ENCODE data around the gene AGBL4. TPM values are rescaled to one million over a fixed set of nuclear protein-coding genes. Genes with fewer than 3 reads are reported as not detected.

The AGBL4 gene
- total RNA-seq, 1 experiment from 2014 or later = 0.35 TPM

DNA sequence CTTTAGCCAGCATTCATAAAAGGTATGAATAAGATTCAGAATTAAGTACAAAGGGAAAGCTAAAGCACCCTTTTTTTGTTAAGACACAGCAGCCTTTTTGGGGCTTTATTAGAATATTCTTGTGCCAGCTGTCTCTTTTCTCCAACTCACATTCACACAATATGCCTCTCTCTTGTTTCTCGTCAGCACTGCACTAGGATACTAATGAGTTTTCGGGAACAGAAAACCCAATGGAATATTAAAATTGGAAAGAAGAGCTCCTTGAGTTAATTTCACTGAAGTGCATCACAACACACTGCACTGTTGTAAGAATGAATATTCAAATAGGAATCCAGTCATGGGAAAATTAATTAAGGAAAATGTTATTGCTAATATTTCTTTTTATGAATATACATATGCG, 836.7 kb downstream of the AGBL4 start:
- no peak for DNase-seq (ENCODE audit: low spot score)

DNA sequence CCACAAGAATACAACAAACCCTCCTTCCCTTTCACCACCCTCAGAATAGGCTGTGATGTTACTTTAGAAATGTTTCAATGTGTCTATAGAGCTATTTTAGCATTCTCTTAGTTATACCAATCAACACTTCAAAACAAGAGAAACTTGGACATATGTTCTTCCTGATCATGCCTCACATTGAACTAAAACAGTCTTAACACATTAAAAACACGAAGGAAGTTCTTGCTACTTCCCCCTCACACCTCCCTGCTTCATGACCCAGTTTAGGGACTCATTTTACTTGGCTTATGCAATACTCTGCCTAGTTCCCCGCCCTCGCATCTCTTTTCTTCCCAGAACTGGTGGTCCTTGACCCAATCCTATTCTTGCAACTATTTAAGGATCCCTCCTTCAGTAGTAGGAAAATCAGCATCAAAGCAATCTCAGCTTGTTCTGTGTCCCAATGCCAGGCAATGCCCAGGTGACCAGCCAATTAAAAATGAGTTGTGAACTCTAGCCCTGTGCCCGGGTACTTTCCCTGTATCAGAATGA, 838.2 kb downstream of the AGBL4 start:
- DNase-seq (ENCODE audit: low spot score) = no peak

DNA sequence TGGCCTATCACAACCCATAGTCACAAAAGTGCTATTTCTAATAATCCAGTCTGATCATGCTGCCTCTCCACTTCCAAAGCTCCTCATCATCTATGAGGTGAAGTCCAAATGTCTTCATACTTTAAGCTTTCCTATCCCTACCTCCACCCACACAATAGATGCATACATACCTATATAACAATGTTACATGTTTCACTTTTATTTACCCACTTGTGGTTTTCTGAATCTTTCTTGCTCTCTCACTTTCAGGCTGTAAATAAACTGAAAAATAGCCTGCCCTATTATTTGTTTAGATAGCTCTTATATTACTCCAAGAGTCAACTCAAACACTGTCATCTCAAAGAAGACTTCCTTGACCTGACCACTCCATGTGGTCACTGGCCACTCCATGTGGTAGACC, 840.3 kb downstream of the AGBL4 start:
- no peak for DNase-seq (ENCODE audit: low spot score)

DNA sequence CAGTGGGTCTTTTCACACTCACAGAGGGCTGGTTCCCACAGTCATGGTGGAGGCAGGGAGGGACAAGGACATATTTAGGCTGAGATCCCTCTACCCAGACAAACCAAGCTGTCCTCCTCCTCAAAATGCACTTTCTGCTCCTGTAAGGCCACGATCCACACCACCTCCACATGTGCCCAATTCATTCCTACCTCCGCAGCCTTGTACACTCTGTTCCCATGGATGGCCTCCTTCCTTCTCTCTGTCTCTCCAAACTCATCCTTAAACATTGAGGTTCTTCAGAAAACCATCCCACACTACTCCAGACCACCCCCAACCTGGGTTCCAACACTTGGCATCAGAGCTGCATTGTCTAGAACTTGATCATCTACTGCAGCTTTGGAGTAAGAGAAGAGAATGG, 842.7 kb downstream of the AGBL4 start:
- DNase-seq (ENCODE audit: low spot score) = no peak

DNA sequence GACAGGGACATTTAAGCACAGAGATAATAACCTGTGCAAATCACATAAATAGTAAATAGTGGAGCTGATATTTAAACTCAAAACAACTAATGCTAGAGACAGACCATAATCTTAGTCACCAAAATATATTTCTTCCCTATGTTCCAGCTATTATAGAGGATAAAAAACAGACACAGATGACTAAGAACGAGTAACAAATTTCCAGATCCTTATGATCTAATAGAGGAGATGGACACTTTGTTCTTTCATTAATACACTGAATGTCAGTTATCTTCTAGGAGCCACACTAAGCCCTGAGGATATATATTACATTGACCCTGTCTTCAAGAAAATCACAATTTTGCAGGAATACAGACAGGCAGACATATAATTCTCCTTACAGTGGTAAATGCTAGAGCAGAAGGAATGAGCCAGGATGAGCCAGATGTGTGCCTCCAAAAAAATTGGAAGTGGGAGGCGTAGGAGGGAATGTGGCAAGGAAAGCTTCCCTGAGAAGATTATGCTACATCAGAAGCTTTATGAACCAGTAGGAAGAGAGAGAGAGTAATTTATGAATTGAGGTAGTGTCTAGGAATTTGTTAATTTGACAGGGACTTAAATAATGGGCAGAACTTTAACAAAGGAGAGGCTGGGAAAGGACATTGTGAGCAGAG, 851.7 kb downstream of the AGBL4 start:
- no peak for DNase-seq (ENCODE audit: low spot score)

DNA sequence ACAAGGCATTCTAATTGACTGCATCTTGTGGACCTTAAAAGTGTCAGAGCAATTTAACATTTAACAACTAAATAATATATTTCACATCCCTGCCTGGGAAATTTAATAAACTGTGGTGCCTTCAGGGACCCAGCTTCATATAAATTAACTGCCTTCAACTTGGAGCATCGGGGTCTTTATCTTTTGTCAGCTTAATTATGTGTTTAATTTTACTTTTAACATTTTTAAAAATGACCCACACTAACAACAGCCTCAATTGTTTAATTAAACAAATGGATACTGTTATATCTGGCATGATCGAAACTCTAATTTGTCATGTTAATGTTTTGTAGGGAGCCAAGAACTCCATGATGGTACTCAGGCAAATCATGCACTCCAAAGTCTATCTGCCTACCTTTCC, 857.7 kb downstream of the AGBL4 start:
- DNase-seq (ENCODE audit: low spot score) = no peak

DNA sequence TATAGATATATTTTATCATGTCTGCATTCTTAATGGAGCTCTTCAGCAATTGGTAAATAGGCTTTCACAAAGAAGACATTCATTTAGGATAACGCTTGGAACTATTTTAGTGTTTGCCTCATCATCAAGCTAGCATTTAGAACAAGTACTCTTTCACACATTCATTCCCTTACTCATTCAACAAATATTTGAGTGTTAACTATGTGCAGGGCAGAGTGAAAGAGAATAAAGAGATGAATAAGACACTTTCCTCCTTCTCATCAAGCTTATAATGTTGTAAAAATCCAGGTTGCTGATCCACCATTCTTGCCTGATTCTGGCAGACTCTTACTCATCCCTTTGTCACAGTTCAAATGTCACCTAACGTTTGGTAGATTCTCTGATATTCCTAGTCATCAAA, 860.7 kb downstream of the AGBL4 start:
- DNase-seq (ENCODE audit: low spot score) = no peak

DNA sequence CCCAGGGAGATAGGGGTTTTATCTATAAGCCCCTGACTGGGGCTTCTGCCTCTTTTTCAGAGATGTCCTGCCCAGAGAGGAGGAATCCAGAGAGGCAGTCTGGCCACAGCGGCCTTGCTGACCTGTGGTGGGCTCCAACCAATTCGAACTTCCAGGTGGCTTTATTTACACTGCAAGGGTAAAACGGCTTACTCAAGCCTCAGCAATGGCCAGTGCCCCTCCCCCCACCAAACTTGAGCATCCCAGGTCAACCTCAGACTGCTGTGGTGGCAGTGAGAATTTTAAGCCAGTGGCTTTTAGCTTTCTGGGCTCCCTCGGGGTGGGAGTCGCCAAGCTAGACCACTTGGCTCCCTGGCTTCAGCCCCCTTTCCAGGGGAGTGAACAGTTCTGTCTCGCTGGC, 863.1 kb downstream of the AGBL4 start:
- DNase-seq (ENCODE audit: low spot score) = no peak

DNA sequence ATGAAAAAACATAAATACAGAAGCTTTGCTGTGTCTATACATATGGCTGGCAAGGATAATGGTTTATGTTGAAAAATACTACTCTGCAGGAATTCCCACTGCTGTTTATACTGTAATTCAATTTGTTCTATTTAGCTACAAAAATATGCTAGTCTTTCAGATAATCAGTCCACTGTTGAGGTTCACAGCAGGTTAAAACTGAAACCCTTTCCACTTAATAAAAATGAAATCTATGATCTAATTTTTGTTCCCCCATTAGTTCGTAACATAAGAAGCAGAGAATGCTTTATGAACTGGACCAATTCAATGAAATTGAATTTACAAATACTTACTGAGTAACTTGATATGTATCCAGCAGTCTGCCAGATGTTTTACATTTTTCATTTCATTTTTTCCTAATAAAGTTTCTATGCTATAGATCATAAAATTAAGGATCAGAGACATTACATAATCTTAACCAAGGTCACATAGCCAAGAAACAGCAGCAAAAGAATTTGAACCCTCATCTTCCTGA, 887.0 kb downstream of the AGBL4 start:
- no peak for DNase-seq (ENCODE audit: low spot score)

DNA sequence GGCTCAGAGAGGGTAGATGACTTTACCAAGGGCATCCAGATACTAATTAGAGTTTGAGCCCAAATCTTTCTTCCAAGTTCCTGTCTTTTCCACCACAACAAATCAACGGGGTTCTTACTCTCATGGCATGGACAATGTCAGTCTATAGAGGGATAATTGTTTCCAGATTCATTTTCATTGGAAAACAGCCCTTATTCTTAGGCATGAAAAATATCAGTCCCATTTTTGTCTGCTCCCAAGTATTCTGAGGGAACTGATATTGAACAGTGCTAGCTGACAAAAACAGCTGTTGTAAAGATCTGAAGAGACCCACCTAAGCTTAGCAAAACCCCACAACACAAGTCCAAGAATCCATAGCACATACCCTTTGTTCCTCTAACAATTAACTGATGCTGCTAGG, 898.0 kb downstream of the AGBL4 start:
- no peak for DNase-seq (ENCODE audit: low spot score)

DNA sequence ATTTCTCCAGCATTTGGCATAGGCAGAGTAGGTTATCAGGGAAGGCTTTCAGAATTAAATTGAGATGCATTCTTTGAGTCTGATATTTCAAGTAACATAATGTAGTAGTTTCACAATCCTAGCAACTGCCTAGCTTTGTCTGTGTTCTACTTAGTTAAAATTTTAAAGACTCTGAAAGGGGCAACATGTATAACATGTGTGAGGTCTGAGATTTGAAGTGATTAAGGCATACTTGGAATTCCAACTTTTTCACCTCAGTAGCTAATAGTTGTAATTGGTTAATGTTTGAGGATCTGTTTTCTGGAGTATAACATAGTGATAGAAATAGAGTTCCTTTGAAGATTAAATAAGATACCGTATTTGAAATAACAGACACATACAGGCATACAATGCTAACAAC, 911.8 kb downstream of the AGBL4 start:
- DNase-seq (ENCODE audit: low spot score) = no peak

DNA sequence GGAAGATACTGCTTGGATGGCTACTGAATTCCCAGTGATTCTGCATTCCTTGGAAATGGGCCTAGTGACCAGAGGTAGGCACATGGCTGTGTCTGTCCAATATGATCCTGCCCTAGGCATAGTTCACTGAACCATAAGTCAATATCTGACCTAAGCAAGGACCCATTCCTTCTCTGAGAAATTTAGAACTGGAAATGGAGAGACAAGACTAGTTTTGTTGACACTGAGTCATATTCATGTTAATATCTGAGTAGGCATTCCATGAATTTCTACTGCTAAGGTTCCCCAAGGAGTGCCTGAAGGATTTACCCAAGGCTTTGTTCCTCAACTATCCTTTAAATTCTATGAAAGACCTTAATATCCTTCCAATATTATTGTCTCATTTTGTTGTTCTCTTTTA, 917.3 kb downstream of the AGBL4 start:
- DNase-seq (ENCODE audit: low spot score) = no peak

DNA sequence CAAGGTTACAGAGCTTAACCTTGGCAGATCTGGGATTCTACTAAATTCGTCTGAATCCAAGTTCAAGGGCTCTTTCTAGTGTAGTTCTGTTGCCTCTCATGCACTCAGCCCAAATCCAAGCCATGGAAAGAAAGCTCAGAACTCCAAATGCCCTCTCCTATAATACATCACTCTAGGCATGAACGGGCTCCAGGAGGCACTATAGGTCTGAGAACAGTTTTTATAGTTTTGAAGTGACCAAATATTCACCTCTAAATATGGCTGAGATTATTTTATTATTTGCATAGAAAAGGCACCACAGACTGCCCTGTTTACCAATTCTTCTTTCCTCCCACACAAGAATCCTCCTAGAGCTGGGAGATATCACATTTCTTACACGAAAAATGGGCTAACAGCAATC, 919.2 kb downstream of the AGBL4 start:
- DNase-seq (ENCODE audit: low spot score) = no peak

DNA sequence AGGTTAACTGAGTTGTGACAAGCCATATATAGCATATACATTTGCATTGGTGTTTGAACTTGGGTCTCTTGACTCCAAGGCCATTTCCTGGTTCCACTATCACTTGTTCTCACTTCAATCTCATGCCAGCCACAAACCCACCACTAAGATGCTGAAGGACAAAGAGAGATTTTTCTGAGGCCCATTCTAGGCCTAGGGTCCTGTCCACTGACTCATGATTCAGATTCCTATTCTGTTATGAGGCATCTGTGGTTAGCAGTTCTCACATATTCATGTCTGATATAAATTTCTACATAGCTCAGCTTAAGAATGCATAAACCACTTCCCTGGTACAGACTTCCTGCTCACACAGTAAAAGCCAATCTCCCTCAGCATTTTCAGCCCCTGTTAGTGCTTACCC, 921.0 kb downstream of the AGBL4 start:
- no peak for DNase-seq (ENCODE audit: low spot score)

DNA sequence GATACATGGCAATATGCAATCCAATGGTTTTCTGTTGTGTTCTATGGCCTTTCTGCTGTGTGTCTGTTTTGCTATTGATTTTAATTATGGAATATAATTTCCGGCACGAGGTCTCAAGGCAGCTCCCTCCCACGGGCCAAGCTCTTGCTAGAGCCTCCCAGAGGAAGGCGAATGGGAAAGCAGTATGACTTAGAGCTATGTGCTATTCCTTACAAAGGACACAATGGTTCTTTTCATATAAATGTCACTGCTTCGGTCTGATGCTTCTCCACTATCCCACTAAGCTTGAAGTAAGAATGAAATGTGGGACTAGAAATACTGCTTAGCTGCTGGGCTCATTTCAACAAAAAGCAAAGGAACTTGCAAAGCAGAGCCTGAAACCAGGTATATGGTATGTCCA, 924.9 kb downstream of the AGBL4 start:
- DNase-seq (ENCODE audit: low spot score) = no peak

DNA sequence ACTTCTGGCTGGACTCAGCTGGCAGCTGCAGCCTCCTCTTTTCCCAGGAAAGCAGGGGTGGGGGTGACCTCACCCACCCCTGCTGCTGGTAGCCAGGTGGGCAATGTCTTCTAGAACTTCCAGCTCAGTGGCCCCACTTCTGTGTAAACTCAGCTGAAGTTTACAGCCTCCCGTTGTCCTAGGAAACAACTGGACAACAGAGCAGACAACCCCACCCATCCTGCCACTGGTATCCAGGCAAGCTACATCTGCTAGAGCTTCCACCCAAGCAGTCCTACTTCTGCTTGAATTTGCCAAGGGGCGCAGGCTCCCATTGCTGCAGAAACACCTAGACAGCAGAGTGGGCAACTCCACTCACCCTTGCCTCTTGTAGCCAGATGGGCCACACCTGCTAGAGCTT, 937.4 kb downstream of the AGBL4 start:
- DNase-seq (ENCODE audit: low spot score) = no peak

DNA sequence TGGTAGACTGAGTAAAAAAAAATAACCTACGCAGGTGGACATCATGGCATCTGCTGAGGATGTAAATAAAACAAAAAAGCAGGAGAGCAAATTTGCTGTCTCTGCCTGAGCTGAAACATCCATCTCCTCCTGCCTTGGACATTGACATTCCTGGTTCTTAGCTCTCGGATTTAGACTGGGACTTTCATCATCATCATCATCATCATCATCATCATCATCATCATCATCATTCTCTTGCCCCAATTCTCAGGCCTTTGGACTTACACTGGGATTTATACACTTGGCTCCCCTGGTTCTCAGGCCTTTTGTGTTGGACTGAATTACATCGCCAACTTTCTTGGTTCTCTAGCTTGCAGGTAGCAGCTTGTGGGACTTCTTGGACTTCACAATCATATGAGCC, 938.7 kb downstream of the AGBL4 start:
- no peak for DNase-seq (ENCODE audit: low spot score)

DNA sequence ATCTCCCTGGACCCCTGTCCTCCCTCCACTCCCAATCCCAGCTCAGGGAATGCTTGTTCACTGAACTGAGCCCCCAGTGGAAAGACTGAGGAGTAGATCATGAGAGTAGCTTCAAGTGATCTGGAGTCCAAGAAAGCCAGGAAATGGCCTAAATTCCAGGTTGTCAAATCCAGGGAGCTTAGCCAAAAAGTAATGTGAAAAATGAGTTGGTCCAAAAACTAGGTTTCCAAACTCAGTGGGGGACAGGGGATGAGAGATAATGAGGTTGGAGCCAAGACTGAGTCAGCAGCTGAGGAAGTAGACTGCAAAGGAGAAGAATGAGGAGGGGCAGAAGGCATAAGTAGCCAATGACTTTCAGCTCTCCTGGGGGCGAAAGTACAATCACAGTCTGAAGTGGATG, 963.0 kb downstream of the AGBL4 start:
- no peak for DNase-seq (ENCODE audit: low spot score)

DNA sequence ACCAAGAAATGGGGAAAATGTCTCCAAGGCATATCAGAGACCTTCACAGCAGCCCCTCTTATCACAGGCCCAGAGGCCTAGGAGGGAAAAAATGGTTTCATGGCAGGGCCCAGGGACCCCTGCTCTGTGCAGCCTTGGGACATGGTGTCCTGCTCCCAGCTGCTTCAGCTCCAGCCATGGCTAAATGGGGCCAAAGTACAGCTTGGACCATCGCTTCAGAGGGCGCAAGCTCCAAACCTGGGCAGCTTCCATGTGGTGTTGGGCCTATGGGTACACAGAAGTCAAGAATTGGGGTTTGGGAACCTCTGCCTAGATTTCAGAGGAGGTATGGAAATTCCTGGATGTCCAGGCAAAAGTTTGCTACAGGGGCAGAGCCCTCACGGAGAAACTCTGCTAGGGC, 964.7 kb downstream of the AGBL4 start:
- no peak for DNase-seq (ENCODE audit: low spot score)

DNA sequence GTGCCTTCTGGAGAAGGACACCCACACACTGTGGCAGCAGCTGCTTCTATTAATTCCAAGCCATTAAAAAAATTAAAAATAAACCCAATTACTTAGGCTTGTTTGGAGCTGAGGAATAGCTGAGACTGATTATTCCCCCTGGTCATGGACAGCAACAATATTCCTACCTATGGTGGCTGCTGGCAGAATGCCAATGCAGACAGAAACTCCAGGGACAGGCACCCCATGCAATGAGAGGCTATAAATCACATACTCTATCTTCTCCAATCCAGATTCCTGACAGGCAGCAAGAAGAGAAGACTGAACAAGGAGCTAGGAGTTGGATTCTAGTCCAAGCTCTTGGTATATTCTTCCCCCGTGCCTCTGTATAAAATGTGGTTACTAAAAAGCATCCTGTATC, 971.7 kb downstream of the AGBL4 start:
- DNase-seq (ENCODE audit: low spot score) = no peak

DNA sequence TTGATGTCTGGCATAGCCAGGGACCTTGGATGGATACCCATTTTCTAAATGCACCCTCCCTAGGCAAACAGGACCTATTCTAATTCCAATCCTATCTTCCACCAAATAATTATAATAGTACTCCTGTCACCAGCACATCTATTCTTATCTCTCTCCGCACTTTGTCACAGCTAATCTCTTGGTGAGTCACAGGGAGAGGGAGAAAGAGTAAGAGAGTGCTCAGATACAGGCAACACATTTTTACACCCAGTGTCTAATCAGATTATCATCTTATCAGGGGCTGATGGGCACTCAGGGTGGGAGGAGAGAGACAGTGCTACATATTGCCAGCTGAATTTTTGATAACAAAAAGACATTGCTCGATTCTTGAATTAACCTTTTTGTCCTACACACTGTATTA, 972.1 kb downstream of the AGBL4 start:
- DNase-seq (ENCODE audit: low spot score) = no peak

DNA sequence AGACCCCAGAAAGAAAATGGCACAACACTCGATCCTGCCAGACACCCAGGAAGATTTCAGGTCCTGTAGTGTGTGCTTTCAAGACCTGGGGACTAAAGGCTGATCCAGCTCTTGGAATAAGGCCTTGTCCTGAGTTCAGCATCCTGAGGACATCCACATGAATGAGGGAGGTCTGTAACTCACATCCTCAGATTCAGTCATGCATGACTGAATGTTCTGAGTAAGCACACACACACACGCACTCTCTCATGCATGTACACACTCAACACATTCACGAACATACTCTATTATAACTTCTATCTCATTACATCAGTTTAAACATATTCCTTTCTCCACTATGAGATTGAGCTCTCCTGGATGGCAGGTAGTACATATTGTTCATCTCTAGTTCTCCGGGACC, 973.7 kb downstream of the AGBL4 start:
- no peak for DNase-seq (ENCODE audit: low spot score)

DNA sequence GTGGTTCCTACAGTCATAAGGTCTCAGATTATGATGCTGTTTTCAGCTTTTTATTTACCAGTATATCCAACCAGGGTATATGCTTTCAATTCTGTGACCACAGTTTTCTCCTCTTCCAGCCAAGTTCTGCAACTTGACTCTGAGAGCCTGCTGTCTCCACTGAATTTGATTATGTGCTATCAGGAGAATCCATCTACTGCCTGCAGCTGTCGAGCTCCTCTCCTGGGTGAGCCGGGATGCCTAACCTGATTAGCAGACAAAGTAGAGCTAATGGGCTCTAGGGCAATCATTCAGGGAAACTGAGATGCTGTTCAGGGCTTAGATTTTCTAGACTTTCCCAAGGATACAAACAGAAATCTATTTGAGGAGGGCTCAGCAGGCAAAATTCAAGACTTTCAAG, 975.6 kb downstream of the AGBL4 start:
- no peak for DNase-seq (ENCODE audit: low spot score)

DNA sequence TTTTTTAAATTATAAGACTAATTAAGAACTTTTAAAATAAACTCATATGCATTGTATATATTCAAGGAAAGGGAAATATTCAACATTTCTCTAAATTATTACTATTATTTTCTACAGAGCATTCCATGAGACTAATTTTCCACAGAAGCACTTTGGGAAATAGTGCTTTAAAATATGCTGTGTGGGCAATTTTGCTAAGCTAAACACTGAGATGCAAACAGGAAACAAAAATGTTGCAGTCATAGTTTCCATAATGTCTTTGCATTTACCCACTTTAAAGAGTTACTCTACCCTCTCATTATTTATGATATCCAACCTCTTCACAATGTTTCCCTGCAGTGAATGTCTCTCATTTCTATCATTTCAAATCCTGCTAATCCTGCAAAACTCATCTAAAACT, 977.4 kb downstream of the AGBL4 start:
- DNase-seq (ENCODE audit: low spot score) = no peak

Data from H4 (cell line).